B cell (primary cell): ENCODE data around the gene TBL1XR1.

ENCODE experiments used
- CTCF ChIP-seq: fragments of 200-600 bp; IDR thresholded peaks from one replicate; pipeline ENCODE4 v1.8.0; 2022; ENCODE audit warnings: antibody characterized with exemption, mild to moderate bottlenecking
- EZH2 ChIP-seq: IDR thresholded peaks from 2 replicates; pipeline ENCODE4 v1.6.1; 2012; ENCODE audit warnings: borderline replicate concordance, low read depth, mild to moderate bottlenecking, moderate library complexity, low read length; ENCODE audit not compliant: insufficient read depth, poor library complexity, severe bottlenecking

GRCh38 chr3:176994393-176994792, 202.9 kb downstream of the TBL1XR1 start:
- no peak for TF ChIP-seq CTCF
- TF ChIP-seq EZH2 = no peak
